HG03469 (cell line): ENCODE results near the gene PDXP.
"Not testable (repeated sequence)": the region's sequence is repeated elsewhere in the genome, so short reads cannot be mapped to it uniquely, and the experiment has no call there.

Experiments
- ATAC-seq: cut with Tn5 transposase; IDR thresholded peaks from one replicate; pipeline ENCODE4 v1.9.1; 2021; ENCODE audit warnings: mild to moderate bottlenecking, moderate library complexity, moderate number of reproducible peaks; ENCODE audit not compliant: unreplicated experiment

PDXP gene

GRCh38 chr22:37672920-37673455 lies 14.5 kb downstream of the PDXP start:
- no peak for ATAC-seq

- no peak for ATAC-seq
Observed at GRCh38 chr22:37674248-37674647, 15.7 kb downstream of the PDXP start.

- ATAC-seq = no peak
Observed at GRCh38 chr22:37674951-37675929, 16.7 kb downstream of the PDXP start, which contains the start of gene LGALS1. TSS of gene LGALS1 (plus strand) at chr22:37675636. CDS start at chr22:37675703, 67 bp downstream.

- no peak for ATAC-seq
Observed at GRCh38 chr22:37675930-37676735, 17.6 kb downstream of the PDXP start.

GRCh38 chr22:37676736-37677492 lies 18.4 kb downstream of the PDXP start:
- ATAC-seq = peak; percentile 27

GRCh38 chr22:37677493-37677974 lies 19.0 kb downstream of the PDXP start:
- ATAC-seq = no peak

GRCh38 chr22:37678372-37678771 lies 19.8 kb downstream of the PDXP start:
- no peak for ATAC-seq

- no peak for ATAC-seq
Observed at GRCh38 chr22:37679670-37680069, 21.1 kb downstream of the PDXP start.

GRCh38 chr22:37680191-37680851 lies 21.8 kb downstream of the PDXP start:
- no peak for ATAC-seq

- ATAC-seq = no peak
Observed at GRCh38 chr22:37681001-37681424, 22.5 kb downstream of the PDXP start.

- ATAC-seq = no peak
Observed at GRCh38 chr22:37681556-37682049, 23.1 kb downstream of the PDXP start.

- ATAC-seq = no peak
Observed at GRCh38 chr22:37684803-37685615, 26.5 kb downstream of the PDXP start.

GRCh38 chr22:37686002-37686982 lies 27.8 kb downstream of the PDXP start, which contains the start of gene NOL12:
TSS of gene NOL12 (plus strand) at chr22:37686343. CDS start at chr22:37686393, 50 bp downstream.
- ATAC-seq = peak; percentile 77

- no peak for ATAC-seq
Observed at GRCh38 chr22:37690407-37690806, 31.9 kb downstream of the PDXP start.

- ATAC-seq = no peak
Observed at GRCh38 chr22:37690901-37691504, 32.5 kb downstream of the PDXP start.

- ATAC-seq = no peak
Observed at GRCh38 chr22:37692627-37693285, 34.2 kb downstream of the PDXP start.

GRCh38 chr22:37694131-37694530 lies 35.6 kb downstream of the PDXP start:
- ATAC-seq = not testable (repeated sequence)
